ENCODE data around the gene MAP4K2.
"Not testable (repeated sequence)": the region's sequence is repeated elsewhere in the genome, so short reads cannot be mapped to it uniquely, and the experiment has no call there.

Gene MAP4K2

GRCh38 chr11:64838600-64839334 is 35.8 kb upstream of the MAP4K2 start:
- no peak for DNase-seq

GRCh38 chr11:64837887-64838351 is 34.9 kb upstream of the MAP4K2 start:
- DNase-seq, result no peak

DNA sequence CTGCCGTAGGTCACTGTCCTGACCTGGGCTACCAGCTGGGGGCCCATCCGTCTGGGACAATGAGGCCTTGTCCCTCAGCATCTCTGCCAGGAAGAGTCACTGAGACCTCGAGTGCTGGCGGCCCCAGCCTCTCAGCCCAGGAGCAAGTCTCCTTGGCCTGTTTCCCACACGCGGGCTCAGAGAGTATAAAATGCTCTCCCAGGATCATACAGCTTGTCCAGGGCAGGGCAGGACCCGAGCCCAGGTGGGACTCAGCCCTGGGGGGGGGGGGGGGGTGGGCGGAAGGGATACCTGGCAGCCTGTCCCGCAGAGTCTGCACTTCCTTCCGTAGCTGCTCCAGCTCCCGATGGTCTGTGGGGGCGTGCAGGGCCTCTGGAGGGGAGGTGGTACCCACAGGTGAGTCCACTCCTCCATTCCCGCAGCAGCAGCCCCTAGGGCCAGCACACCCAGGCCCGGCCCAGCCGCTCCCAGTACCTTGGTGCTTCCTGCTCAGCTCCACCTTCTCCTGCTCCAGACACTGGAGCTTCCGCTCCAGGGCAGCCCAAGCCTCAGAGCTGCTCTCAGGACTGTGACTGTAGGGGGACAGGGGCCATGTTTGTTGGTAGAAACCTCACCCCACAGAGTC is 33.5 kb upstream of the MAP4K2 start:
- no peak for DNase-seq

- DNase-seq, result no peak
Observed at GRCh38 chr11:64835616-64836447, 32.8 kb upstream of the MAP4K2 start.

DNA sequence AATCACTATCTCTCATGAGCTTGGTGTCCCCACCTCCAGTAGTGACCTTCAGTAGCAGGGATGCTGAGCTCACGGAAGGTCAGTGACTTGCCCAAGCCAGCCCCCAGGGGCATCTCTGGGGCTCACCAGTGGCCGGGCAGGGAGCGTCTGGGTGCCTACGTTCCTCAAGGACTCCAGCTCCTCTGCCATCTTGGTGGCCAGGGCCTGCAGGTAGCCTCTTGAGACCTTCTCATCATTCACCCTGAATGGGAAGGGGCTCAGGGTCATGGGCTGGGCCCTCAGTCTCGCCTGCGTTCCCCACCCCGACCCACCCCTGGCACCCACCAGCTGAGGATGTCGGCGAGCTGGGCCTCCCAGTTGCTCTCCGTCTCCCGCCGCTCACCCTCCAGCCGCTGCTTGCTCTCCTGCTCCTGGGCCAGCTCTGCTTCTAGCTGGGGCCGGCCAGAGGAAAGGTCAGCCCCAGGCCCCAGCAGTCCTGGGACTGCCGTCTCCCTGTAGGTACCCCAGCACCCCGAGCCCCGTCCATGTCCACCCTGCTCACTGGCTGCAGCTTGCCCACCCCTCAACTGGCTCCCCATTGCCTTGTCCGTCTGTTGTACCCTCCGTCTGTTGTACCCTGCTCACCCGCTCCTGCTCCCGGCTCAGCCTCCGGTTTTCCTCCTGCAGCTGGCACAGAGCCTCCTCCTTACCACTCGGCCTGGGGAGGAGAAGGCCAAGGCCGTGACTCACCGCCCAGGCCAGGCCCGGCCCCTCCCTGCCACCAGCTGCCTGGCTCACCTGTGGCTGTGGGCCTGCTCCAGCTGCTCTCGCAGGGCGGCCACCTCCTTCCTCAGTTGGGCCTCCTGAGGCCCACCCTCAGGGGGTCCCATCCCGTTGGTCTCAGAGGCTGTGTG is 32.0 kb upstream of the MAP4K2 start:
- no peak for DNase-seq

GRCh38 chr11:64834031-64834722 is 31.2 kb upstream of the MAP4K2 start:
- DNase-seq, result no peak

DNA sequence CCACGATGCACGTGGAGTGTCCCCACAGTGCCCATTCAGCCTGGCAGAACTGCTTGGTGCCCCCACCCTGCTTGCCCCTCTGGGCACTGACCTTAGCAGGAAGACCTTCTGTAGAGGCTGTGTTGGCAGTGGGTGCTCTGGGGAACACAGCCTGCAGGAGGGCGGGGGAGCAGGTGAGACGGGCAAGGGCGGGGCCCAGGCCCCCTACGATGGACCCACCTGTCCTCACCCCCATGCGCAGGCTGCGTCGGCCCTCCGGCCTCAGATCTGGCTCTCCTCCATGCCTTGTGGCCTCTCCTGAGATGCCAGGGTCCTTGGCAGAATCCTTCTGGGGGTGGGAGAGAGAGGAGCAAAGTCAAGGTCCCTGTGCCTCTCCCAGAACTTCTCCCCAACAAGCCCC is 30.5 kb upstream of the MAP4K2 start:
- DNase-seq, result no peak

DNA sequence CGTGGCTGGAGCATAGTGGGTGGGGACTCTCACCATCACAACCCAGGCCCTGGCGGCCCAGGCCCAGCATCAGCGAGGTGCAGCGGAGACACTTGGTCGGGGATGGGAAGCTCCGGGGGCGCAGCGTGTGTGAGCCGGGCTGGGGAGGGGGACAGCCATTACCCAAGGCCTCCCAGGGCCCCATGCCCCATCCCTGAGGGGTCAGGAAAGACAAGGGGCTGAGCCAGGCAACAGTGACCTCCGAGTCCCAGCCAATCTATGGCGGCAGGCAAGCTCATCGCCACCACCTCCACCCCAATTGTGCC is 30.1 kb upstream of the MAP4K2 start:
- DNase-seq, result no peak

DNA sequence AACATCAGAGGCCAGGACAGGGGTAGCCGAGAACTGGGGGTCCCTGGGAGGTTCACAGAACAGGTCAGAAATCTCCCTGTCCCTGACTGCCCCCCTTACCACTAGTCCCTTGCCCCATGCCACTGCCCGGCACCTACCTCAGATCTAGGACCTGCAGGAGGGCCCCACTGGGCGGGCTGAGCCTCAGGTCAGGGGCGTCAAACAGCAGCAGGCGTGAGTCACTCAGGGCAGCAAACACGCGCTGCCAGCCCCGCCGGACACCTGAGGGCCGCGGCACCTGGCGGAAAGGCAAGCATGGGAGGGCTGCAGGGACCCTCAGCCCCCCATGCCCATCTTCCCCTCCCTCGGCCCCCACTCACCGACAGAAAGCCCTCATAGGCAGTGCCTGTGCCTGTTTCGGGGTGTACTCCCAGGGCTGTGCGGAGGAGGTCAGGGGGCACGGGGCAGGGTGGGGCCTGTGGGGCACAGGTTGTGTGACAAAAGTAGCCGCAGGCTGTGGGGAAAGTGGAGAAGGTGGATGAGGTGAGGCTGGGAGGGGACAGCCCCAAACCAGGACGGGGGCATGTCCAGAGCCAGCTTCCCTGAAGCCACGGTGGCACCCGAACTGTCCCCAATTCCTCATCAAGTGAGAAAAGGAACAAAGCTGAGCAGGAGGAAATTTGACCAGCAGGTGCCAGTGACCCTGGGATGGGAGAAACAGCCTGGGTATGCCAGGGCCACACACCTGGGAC is 29.6 kb upstream of the MAP4K2 start:
- DNase-seq, result no peak

DNA sequence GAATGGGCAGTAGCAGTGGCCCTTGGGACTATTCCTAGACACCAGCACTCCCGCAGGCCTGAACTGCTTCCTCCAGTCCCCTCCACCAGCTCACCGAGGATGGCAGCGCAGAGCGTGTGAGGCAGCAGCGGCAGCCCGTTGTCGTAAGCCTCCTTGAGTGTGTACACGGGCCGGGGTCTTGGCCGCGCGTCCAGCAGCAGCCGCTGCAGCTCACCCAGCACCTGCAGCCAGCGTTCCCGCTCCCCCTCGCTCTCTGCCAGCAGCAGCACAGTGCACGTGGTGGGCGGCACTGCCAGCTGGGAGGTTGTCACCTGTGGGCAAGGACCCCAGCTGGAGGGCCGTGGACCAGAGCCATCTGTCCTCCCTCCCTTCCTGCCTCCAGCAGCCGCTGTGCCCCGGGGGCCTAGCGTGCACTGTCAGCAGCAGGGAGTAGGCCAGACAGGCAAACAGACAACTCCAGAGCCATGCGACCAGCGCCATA is 28.4 kb upstream of the MAP4K2 start:
- DNase-seq, result no peak

DNA sequence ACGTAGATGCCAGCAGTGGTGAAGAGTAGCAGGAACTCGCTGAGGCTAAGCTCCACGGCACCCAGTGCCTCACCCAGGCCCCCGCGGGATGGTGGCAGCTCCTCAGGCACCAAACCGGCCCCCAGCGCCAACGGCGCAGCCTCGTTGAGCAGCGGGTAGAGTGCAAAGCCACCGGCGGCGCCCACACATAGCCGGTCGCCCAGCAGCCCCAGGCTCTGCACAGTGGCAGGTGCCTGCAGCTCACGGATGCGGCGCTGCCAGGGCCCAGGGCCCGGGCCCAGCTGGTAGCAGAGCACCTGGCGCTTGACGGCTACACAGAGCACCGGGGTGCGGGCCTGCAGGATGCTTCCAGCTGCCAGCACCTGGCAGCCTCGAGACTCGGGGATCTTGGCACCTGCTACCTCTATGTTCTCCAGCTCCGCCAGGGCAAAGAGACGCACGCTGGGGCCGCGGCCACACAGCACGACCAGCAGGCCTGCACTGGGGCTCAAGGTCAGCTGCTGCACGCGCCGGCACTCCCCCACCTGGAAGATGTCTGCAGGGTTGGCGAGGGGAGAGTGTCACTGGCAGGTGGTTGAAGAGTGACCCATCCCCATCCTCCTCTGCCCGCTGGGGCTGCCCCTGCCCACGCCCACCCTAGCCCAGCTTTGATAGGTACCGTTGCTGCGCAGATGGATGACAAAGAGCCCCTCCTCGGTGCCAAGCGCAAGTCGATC is 26.7 kb upstream of the MAP4K2 start:
- no peak for DNase-seq

GRCh38 chr11:64827451-64827839 is 24.4 kb upstream of the MAP4K2 start:
- DNase-seq, result no peak

DNA sequence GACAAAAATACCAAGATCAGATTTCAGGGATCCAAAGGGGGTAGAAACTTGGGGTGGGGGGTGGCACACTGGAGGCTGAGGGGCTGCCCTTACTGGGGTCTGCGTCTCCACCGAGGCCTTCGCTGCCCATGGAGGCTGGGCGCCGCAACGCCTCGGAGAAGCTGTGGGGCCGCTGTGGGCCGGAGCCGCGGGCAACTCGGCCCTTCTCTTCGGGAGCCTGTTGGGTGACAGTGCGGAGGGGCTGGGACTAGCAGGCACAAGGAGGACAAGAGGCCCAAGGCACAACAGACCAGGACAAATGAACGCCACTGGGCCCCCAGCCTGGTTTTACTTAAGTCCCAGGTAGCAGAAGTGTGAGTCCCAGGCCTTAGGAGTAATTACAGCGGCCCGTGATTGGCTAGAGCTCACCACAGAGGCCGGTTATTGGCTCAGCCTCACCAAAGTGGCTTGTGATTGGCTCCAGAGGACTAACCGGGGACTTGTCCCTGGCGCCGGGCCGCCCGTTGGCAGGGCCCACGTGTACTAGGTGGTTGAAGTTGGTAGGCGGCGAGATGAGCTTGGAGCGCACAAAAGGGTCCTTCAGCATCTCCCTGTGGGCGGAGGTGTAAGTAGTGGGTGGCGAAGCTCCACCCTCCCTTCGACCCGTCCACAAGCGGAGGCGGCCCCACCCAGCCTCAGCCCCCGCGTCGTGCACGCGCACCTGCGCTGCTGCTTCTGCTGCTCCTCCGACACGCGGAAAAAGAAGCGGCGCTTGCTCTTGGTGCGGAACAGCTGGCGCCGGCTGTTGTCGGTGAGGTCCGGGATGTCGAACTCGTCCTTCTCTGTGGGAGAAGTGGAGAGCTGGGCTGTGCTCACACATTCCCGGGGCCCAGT is 23.8 kb upstream of the MAP4K2 start:
- no peak for DNase-seq

GRCh38 chr11:64826062-64826461 is 23.0 kb upstream of the MAP4K2 start:
- no peak for DNase-seq

- DNase-seq, result no peak
Observed at GRCh38 chr11:64823568-64824119, 20.6 kb upstream of the MAP4K2 start.

GRCh38 chr11:64817476-64817875 is 14.5 kb upstream of the MAP4K2 start:
- DNase-seq, result no peak

DNA sequence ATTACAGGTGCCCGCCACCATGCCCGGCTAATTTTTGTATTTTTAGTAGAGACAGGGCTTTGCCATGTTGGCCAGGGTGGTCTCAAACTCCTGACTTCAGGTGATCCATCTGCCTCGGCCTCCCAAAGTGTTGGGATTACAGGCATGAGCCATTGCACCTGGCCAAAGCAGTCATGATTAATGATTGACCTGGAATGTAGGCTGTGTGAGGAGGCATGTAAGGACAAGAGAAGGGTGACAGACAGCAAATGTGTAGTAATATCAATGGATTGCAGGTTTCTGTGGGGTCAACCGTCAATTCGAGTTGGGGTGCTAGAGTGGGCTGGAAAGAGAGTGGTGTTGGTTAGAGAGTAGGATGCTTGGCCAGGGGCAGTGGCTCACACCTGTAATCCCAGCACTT is 12.4 kb upstream of the MAP4K2 start:
- DNase-seq, result not testable (repeated sequence)

- no peak for DNase-seq
Observed at GRCh38 chr11:64814712-64815187, 11.7 kb upstream of the MAP4K2 start.

- no peak for DNase-seq
Observed at GRCh38 chr11:64813826-64814225, 10.8 kb upstream of the MAP4K2 start.

Data from NCI-H2171 (cell line).